ENCODE measurements around the gene COBL.

- TF ChIP-seq L3MBTL2 (conservative IDR thresholded peaks at IDR 0.05) (no peak), ARNT (IDR thresholded peaks at IDR 0.05) (no peak), SUZ12 (IDR thresholded peaks at IDR 0.05) (no peak), ELF4 (IDR thresholded peaks at IDR 0.05) (no peak), TARDBP (IDR thresholded peaks at IDR 0.05) (no peak), FOXK2 (IDR thresholded peaks at IDR 0.05) (no peak), FOXM1 (IDR thresholded peaks at IDR 0.05; ENCODE audit: borderline replicate concordance) (no peak), SP1 (IDR thresholded peaks at IDR 0.05) (no peak), BHLHE40 (IDR thresholded peaks at IDR 0.05; ENCODE audit: borderline replicate concordance) (no peak), ZNF384 (IDR thresholded peaks at IDR 0.05) (no peak), HDGF (IDR thresholded peaks at IDR 0.05; ENCODE audit: borderline replicate concordance) (no peak), FOXA1 (IDR thresholded peaks at IDR 0.05) (no peak)
- TF ChIP-seq, protein P1, sequence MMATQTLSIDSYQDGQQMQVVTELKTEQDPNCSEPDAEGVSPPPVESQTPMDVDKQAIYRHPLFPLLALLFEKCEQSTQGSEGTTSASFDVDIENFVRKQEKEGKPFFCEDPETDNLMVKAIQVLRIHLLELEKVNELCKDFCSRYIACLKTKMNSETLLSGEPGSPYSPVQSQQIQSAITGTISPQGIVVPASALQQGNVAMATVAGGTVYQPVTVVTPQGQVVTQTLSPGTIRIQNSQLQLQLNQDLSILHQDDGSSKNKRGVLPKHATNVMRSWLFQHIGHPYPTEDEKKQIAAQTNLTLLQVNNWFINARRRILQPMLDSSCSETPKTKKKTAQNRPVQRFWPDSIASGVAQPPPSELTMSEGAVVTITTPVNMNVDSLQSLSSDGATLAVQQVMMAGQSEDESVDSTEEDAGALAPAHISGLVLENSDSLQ (IDR thresholded peaks at IDR 0.05), result no peak
Measured at GRCh38 chr7:51313738-51314425, 2.7 kb downstream of the COBL start.
